ENCODE results near the gene DNAJC11.
A peak's percentile ranks its signal among the peaks of the same experiment; 100 is the strongest.
"Not testable (repeated sequence)": the region's sequence is repeated elsewhere in the genome, so short reads cannot be mapped to it uniquely, and the experiment has no call there.

Gene DNAJC11

GRCh38 chr1:6701437-6702153 lies at the start of gene DNAJC11:
Gene DNAJC11 (minus strand): TSS chr1:6701816. CDS start chr1:6701800, 16 bp downstream.
- DNase-seq, result peak; percentile 90

- no peak for DNase-seq
Measured at GRCh38 chr1:6750490-6750889, 48.9 kb upstream of the DNAJC11 start.

GRCh38 chr1:6747674-6748073 lies 46.1 kb upstream of the DNAJC11 start:
- DNase-seq, result no peak

GRCh38 chr1:6745073-6745472 lies 43.5 kb upstream of the DNAJC11 start:
- peak; percentile 44 for DNase-seq

- no peak for DNase-seq
Measured at GRCh38 chr1:6743189-6744101, 41.8 kb upstream of the DNAJC11 start.

- not testable (repeated sequence) for DNase-seq
Measured at GRCh38 chr1:6742676-6743188, 41.1 kb upstream of the DNAJC11 start.

- no peak for DNase-seq
Measured at GRCh38 chr1:6738987-6739676, 37.5 kb upstream of the DNAJC11 start.

GRCh38 chr1:6732942-6733341 lies 31.3 kb upstream of the DNAJC11 start:
- no peak for DNase-seq

GRCh38 chr1:6731905-6732304 lies 30.3 kb upstream of the DNAJC11 start:
- DNase-seq, result no peak

- no peak for DNase-seq
Measured at GRCh38 chr1:6730880-6731279, 29.3 kb upstream of the DNAJC11 start.

GRCh38 chr1:6730473-6730872 lies 28.9 kb upstream of the DNAJC11 start:
- no peak for DNase-seq

GRCh38 chr1:6727535-6727934 lies 25.9 kb upstream of the DNAJC11 start:
- peak; percentile 61 for DNase-seq

- DNase-seq, result no peak
Measured at GRCh38 chr1:6726253-6726652, 24.6 kb upstream of the DNAJC11 start.

GRCh38 chr1:6724517-6725141 lies 23.0 kb upstream of the DNAJC11 start:
- DNase-seq, result no peak

GRCh38 chr1:6723621-6724428 lies 22.2 kb upstream of the DNAJC11 start:
- DNase-seq, result no peak

- DNase-seq, result no peak
Measured at GRCh38 chr1:6711174-6711573, 9.6 kb upstream of the DNAJC11 start.

- DNase-seq, result no peak
Measured at GRCh38 chr1:6704746-6705145, 3.1 kb upstream of the DNAJC11 start.

GRCh38 chr1:6703016-6703415 lies 1.4 kb upstream of the DNAJC11 start:
- no peak for DNase-seq

GRCh38 chr1:6700853-6701436 lies 671 bp downstream of the DNAJC11 start:
- no peak for DNase-seq

GRCh38 chr1:6699915-6700314 lies 1.7 kb downstream of the DNAJC11 start:
- not testable (repeated sequence) for DNase-seq

- DNase-seq, result no peak
Measured at GRCh38 chr1:6695868-6696267, 5.7 kb downstream of the DNAJC11 start.

Measured in stimulated activated CD4-positive, alpha-beta T cell treated with anti-CD3 and anti-CD28 coated beads, Interleukin-4, amount 100 ng/mL, for 24 hours (primary cell).